Naive thymus-derived CD8-positive, alpha-beta T cell (primary cell): Measurements from ENCODE around the gene RAPGEF1. TPM values are rescaled to one million over a fixed set of nuclear protein-coding genes. Genes with fewer than 3 reads are reported as not detected.

Experiments
- ATAC-seq, 2 donors: fragments of 150-1000 bp; cut with Tn5 transposase in 1 of 2; sonication (Bioruptor Pico), chemical (Tn5 transposase) in 1 of 2; 1 replicate in 1 of 2; 2 replicates in 1 of 2; pipeline ENCODE4 v1.10.0; 2021; ENCODE audit warnings: mild to moderate bottlenecking in 2 of 2, moderate library complexity in 2 of 2
- POLR2A ChIA-PET: fragments of 350-600 bp; sonication (Branson Sonifier 250); formaldehyde crosslinking; loops from one replicate; lab custom pipeline; 2021; ENCODE audit warnings: antibody characterized with exemption; lab: Charles Lee
- DNase-seq, 10 donors: peaks; one replicate each; pipeline versions ENCODE4 v3.0.0 to v3.0.0-alpha.2; 2020 to 2022
- H3K27ac Mint-ChIP-seq, 10 donors: one replicate each; pipeline ENCODE4 v1.8.0; 2020 to 2022; ENCODE audit warnings: mild to moderate bottlenecking in 10 of 10, mixed read lengths in 10 of 10, moderate library complexity in 4 of 10, inconsistent platforms in 1 of 10
- H3K27me3 Mint-ChIP-seq, 5 donors: one replicate each; pipeline ENCODE4 v1.8.0; 2021 to 2022; ENCODE audit warnings: mixed read lengths in 5 of 5
- H3K36me3 Mint-ChIP-seq, 3 donors: one replicate each; pipeline ENCODE4 v1.8.0; 2020 to 2022; ENCODE audit warnings: mixed read lengths in 3 of 3, mild to moderate bottlenecking in 2 of 3, inconsistent platforms in 1 of 3
- H3K4me1 Mint-ChIP-seq, 4 donors: one replicate each; pipeline ENCODE4 v1.8.0; 2021 to 2022; ENCODE audit warnings: mixed read lengths in 4 of 4
- H3K4me3 Mint-ChIP-seq, 10 donors: one replicate each; pipeline ENCODE4 v1.8.0; 2020 to 2022; ENCODE audit warnings: mild to moderate bottlenecking in 10 of 10, mixed read lengths in 10 of 10, moderate library complexity in 6 of 10, inconsistent platforms in 1 of 10
- H3K9me3 Mint-ChIP-seq, 9 donors: one replicate each; pipeline ENCODE4 v1.8.0; 2020 to 2022; ENCODE audit warnings: mixed read lengths in 9 of 9, mild to moderate bottlenecking in 3 of 9, inconsistent platforms in 1 of 9, moderate library complexity in 1 of 9
- polyA plus RNA-seq, 3 donors: library from polyadenylated mRNA; unstranded; fragments of 300-500 nt; fragmentation: Illumina TruSeq; gene quantifications; one replicate each; pipeline ENCODE4 v1.2.3, GENCODE V29; 2021
- total RNA-seq, 8 experiments: library from RNA in 2 of 8; stranded (reverse) in 2 of 8; gene quantifications; one replicate each; pipeline ENCODE4 v1.2.3 and lab custom pipeline; 2021 to 2026

Gene RAPGEF1
- total and polyA plus RNA-seq, 5 experiments from 2014 or later = 1.6 to 94.7 (median 9.0) TPM

DNA sequence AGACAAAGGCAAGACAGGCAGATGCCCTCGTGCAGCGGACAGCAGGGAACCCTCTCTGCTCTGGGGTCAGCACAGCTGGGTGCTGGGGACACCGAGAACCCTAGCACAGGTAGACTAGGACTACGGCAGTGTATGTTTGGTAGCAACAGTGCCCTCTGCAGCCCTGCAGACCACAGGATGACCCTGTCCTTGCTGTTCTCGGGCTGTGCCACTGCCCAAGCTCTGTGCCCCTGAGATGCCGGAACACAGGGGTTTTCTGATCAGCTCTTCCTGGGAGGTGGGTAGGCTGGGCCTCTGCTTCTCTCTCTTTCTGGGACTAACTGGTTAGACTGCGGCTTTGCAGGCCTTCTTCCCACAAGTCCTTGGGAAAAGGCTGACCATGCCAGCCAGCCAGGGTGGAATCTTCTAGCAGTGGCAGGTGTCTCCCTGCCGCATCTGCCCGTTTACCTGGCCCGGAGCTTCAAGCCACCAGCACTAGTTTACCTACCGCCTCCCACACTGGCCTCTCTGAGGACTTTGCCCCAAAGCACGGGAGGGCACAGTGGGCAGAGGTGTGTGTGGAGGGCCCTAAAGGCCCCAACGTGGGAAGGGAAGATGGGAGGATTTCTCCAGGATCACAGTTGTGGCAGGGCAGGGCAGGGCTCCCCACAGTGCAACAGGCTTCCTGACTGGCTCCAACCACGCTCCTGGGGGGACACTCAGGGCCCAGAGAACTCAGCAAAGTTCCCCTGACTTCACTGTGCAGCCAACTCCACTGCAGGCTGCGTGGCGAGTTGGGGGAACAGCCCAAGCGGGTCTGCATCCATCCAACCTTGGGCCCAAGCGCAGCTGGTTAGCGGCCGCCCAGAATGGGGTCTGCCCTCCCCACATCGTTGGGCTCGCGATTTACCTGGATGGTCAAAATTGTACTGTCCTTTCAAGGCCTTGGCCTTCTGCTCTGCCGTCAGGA, 210.0 kb downstream of the RAPGEF1 start:
- peak overlapping the region; percentile 64 to 84 (median 73) for H3K4me3 Mint-ChIP-seq
- H3K4me1 Mint-ChIP-seq = peaks cover 14 to 39% (median 22%) of the 10 kb centered on the region in 4 donors
- POLR2A ChIA-PET = interaction anchor here (0.6 to 1.5 kb wide), 2 partner anchors 36 to 242 kb away, joined by 3 read pairs; no protein-coding TSS in a partner anchor
- H3K27ac Mint-ChIP-seq = peak overlapping the region in 8 of 10 donors; percentile 33 to 83 (median 63)
- H3K9me3 Mint-ChIP-seq = no peaks in the 10 kb centered on the region
- ATAC-seq (no peak), DNase-seq (no peak)
- no peaks in the 10 kb centered on the region for H3K27me3 Mint-ChIP-seq
- H3K36me3 Mint-ChIP-seq = peaks cover 0 to 37% (median 2%) of the 10 kb centered on the region in 3 donors

DNA sequence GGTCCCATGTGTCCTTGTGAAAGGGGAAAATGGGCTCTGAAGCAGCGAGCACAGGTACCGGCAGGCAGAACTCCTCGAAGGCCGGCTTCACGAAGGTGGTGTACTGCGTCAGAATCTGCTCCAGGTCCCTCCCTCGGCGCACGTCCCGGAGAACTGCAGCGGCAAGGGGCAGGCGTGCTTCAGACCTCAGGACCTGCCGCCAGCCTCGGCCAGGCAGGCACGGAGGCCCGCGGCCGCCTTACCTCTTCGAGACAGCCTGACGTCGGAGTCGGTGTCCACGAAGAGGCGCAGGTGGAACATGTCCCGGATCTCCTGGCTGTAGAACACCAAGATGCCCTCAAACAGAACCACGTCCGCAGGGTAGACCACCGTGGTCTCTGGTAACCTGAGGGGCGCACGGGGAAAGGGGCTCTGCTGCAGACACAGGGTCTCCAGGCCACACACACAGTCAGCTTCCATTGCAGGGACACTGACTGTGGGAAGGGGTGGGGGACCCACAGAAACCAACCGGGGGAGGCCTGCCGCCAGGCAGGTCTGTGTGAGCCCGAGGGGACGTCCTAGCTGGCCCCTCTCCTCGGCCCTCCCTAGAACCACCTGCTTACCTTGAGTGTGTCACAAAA, 210.9 kb downstream of the RAPGEF1 start:
- Mint-ChIP-seq H3K27me3 (no peaks in the 10 kb centered on the region), H3K27ac (peak overlapping the region in 3 of 10 donors; percentile 27 to 62 (median 55)), H3K9me3 (no peaks in the 10 kb centered on the region), H3K4me3 (peak overlapping the region in 8 of 10 donors; percentile 43 to 84 (median 76)), H3K36me3 (peaks cover 0 to 46% (median 2%) of the 10 kb centered on the region in 3 donors), H3K4me1 (peaks cover 10 to 31% (median 14%) of the 10 kb centered on the region in 4 donors)
- ATAC-seq (no peak), DNase-seq (no peak)
- POLR2A ChIA-PET = no interaction called here

DNA sequence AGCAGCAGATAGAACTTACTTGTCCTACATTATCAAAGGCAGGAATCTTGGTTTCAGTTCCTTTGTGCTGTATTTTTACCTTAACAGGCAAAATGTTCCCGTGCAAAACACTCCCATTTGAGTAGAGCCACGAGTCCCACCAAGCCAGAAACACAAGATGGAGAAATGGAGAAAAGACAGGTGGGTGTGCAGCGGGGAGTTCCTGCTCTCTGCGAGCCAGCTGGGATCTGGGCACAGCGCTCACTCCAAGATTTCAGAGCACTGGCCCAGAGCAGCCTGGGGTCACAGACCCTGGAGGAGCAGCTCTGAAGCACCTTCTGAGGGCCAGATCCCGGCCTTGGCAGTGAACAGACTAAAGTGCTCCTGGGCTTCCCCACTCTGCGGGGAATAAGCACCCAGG, 211.7 kb downstream of the RAPGEF1 start:
- POLR2A ChIA-PET = no interaction called here
- peak overlapping the region; percentile 7 to 77 (median 46) for H3K4me3 Mint-ChIP-seq
- peaks cover 10 to 26% (median 14%) of the 10 kb centered on the region in 4 donors for H3K4me1 Mint-ChIP-seq
- H3K27ac Mint-ChIP-seq = peak overlapping the region in 3 of 10 donors; percentile 62 to 77 (median 67)
- no peaks in the 10 kb centered on the region for H3K27me3 Mint-ChIP-seq
- no peaks in the 10 kb centered on the region for H3K9me3 Mint-ChIP-seq
- peaks cover 0 to 52% (median 2%) of the 10 kb centered on the region in 3 donors for H3K36me3 Mint-ChIP-seq
- DNase-seq = no peak
- no peak for ATAC-seq

Other genes starting within 250 kb of the RAPGEF1 start
- gene POMT1, start 237.2 kb downstream of the RAPGEF1 start, total RNA-seq = 10 to 100 TPM; 48.2 to 48.9 TPM
- gene POMT1, start 237.2 kb downstream of the RAPGEF1 start, polyA plus RNA-seq = 10 to 100 TPM in 2 of 3 donors, 1 to 10 TPM in 1; 7.4 to 11.1 (median 10.5) TPM
- gene UCK1, start 208.8 kb downstream of the RAPGEF1 start, total RNA-seq = 10 to 100 TPM; 24.0 to 29.9 TPM
- gene UCK1, start 208.8 kb downstream of the RAPGEF1 start, polyA plus RNA-seq = 10 to 100 TPM; 21.8 to 25.6 (median 23.0) TPM
- gene PRRT1B, start 194.6 kb downstream of the RAPGEF1 start, total RNA-seq = not detected
- not detected for gene PRRT1B, start 194.6 kb downstream of the RAPGEF1 start, polyA plus RNA-seq